NCI-H146 treated with DMSO at 0.1 percent for 48 hours (cell line): ENCODE measurements around the gene C12orf42.
"Not testable (repeated sequence)": the region's sequence is repeated elsewhere in the genome, so short reads cannot be mapped to it uniquely, and the experiment has no call there.

ENCODE experiments used
- DNase-seq: peaks from one replicate; lab custom pipeline; 2025; ENCODE audit not compliant: unreplicated experiment; lab: John Stamatoyannopoulos, UW

Gene C12orf42

DNA sequence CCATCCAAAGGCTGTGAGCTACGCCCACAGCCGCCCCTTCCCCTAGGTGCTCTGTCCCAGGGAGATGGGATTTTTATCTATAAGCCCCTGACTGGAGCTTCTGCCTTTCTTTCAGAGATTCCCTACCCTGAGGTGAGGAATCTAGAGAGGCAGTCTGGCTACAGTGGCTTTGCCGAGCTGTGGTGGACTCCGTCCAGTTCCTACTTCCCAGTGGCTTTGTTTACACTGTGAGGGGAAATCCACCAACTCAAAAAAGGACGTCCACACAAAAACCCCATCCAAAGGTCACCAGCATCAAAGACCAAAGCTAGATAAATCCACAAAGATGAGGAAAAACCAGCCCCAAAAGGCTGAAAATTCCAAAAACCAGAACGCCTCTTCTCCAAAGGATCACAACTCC lies 70.1 kb downstream of the C12orf42 start:
- not testable (repeated sequence) for DNase-seq

DNA sequence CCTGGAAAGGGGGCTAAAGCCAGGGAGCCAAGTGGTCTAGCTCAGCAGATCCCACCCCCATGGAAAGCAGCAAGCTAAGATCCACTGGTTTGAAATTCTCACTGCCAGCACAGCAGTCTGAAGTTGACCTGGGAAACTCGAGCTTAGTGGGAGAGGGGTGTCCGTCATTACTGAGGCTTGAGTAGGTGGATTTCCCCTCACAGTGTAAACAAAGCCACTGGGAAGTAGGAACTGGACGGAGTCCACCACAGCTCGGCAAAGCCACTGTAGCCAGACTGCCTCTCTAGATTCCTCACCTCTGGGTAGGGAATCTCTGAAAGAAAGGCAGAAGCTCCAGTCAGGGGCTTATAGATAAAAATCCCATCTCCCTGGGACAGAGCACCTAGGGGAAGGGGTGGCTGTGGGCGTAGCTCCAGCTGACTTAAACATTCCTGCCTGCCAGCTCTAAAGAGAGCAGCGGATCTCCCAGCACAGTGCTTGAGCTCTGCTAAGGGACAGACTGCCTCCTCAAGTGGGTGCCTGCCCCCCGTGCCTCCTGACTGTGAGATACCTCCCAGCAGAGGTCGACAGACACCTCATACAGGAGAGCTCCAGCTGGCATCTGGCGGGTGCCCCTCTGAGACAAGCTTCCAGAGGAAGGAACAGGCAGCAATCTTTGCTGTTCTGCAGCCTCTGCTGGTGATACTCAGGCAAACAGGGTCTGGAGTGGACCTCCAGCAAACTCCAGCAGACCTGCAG lies 70.8 kb downstream of the C12orf42 start:
- not testable (repeated sequence) for DNase-seq

DNA sequence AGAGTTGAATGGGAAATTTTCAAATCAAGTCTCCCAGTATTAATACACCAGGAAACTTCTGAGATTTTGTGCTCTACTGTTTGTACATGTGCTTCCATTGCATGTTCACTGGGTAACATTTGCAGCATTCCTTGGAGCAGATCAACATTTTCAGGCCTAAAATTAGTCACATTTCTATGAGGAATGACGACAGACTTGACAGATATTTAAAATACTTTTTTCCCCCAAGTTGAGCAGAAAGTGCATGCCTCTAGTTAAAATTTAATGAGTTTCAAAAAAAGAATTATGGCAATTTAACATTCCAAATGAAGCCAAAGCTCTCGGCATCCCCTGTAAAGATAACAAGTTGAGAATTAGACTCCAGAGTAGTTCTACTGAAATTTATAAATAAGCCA lies 72.3 kb downstream of the C12orf42 start:
- no peak for DNase-seq

DNA sequence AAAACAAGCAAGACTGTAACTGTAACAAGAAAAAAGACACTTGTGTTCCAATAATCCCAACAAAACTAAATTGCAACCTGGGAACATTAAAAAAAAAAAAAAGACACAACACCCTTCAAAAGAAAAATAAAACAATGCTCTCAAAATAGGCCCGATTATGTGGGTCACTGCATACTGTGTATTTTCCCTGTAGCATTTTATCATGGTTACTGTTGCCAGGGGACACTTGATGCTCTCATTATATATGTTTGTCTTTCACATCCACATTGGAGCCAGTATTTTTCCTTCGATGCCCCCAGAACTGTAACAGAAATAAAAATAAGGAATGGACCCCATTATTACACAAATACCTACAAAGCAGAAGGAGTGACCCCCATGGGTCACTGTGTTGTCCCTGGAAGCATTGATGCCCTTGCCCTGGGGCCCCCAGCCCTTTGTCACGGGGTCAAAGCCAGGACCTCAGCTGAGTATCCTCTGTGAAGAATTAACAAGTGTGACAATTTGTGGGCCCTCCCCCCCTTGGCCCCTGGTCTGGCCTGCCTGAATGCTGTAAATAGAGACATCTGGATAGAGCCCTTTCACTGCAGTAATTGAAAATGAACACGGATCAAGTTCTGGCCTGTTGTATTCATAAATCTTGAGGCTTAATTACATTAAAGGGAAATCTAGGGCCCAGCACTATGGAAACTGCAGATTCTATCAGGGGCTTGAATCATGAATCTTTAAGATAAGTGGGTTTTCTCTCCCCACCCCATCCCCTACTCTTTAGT lies 72.8 kb downstream of the C12orf42 start:
- peak; percentile 94 for DNase-seq

DNA sequence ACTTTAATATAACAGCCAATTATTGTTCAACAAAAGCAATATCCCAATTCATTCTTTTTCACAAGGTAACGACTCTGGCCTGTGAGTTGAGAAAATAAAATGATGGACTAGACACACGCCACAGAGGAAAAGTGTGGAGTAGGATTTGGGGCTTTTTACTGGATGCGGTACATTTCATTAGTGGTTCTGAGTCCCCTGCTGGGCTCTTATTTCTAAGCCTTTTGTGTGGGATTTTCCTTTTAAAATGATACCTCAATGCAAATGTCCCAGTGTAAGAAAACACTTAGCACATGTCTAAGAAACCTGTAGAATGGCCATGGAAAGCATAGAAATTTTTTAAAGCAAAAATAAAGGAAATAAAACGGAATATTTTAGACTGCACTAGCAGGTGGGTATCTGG lies 73.4 kb downstream of the C12orf42 start:
- peak; percentile 71 for DNase-seq

GRCh38 chr12:103421402-103421801 lies 74.4 kb downstream of the C12orf42 start:
- DNase-seq: no peak

DNA sequence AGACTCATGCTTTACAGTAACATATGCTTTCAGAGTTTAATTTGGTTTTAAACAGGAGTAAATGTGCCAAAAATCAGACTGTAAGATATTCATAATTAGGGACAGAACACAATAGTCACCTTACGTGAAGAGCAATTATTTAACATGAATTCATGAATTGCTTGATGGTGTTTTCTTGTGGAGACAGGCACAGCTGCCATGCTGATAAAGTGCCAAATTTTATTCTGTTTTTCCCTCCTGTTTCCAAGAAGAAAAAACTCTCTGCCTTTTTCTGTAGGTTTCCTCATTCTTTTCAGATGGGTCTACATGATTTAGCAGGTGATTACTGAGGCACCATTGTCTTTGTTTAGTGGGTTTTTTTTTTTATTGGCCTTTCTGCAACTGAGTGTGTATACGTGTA lies 80.1 kb downstream of the C12orf42 start:
- no peak for DNase-seq

- peak; percentile 63 for DNase-seq
Measured at GRCh38 chr12:103401421-103401820, 94.3 kb downstream of the C12orf42 start.

- no peak for DNase-seq
Measured at GRCh38 chr12:103399986-103400385, 95.8 kb downstream of the C12orf42 start.

DNA sequence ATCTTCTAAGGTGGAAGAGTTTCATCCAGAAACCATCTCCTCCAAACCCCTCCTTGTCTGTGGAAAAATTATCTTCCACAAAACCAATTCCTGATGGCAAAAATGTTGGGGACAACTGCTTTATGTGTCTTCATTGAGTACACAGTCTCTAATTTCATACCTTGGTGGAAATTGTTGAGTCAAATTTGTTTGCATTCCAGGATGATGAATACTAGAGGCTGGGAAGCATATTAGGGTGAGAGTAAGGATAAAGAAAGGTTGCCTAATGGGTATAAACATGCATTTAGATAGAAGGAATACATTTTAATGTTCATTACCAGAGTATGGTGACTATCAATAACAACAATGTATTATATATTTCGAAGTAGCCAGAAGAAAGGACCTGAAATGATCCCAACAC lies 98.2 kb downstream of the C12orf42 start:
- peak; percentile 95 for DNase-seq

DNA sequence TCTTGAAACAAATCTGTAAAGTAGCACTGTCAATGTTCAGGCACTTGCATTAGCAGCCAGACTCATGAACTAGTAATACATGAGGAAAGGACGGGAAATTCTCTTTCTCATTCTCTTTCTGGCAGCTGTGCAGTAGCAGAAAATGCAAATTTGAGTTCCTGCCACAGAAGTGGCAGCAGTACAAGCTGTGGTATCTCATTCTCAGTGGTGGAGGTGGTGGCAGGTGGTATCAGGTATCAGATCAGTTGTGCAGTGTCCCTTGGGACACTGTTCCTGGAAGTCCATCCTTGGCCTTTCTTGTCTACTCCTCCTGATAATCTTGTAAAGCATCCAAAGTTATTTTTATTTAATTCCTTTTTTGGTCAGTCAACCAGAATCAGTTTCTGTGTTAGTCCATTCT lies 103.0 kb downstream of the C12orf42 start:
- DNase-seq: peak; percentile 35

GRCh38 chr12:103391103-103391502 lies 104.7 kb downstream of the C12orf42 start:
- DNase-seq: no peak

DNA sequence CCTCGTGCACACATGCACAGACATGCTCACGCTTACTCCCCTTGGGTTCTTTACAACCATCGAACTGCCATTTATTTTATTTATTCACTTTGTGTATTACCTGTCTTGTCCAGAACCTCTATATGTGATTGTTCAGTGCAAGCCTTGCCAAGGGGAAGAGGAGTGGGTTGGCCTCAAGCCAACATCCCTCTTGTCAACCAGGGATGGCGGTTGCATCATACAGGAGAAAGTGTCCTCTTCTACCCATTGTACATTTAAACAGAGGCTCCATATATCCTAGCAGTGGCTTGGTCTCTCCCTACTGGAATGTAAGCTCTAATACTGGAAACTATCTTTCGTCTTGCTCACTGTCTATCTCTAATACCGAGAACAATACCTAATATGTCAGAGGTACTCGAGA lies 108.4 kb downstream of the C12orf42 start:
- peak; percentile 17 for DNase-seq

- no peak for DNase-seq
Measured at GRCh38 chr12:103386451-103386850, 109.3 kb downstream of the C12orf42 start.

DNA sequence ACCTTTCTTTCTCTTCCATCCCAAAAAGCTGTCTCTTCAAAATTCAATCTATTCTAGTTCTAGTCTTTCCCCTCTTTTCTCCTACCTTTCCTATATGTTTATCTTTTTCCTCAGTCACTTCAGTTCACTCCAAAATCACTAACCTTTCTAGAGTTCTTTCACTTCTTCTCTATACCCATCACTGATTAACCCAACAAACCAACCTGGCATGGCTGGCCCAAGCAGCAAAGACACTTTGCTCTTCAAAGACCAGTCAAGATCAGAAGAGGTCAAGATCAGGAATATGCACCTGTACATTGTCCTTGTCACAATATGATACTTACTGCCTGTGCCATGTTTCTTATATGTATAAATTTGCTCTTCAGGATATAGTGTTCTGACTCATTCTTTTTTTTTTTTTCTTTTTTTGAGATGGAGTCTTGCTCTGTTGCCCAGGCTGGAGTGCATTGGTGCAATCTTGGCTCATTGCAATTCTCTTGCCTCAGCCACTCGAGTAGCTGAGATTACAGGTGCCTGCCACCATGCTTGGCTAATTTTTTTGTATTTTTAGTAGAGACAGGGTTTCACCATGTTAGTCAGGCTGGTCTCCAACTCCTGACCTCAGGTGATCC lies 112.9 kb downstream of the C12orf42 start:
- DNase-seq: no peak

GRCh38 chr12:103382119-103382518 lies 113.6 kb downstream of the C12orf42 start:
- DNase-seq: no peak

- DNase-seq: no peak
Measured at GRCh38 chr12:103379670-103380069, 116.1 kb downstream of the C12orf42 start.

GRCh38 chr12:103373088-103373523 lies 122.7 kb downstream of the C12orf42 start:
- peak; percentile 99 for DNase-seq

DNA sequence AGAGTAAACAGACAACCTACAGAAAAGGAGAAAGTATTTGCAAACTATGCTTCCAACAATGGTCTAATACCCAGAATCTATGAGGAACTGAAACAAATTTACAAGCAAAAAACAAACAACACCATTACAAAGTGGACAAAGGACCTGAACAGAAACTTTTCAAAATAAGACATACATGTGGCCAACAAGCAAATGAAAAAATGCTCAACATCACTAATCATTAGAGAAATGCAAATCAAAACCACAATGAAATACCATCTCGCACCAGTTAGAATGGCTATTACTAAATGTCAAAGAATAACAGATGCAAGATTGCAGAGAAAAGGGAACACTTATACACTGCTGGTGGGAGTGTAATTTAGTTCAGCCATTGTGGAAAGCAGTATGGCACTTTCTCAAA lies 125.8 kb downstream of the C12orf42 start:
- no peak for DNase-seq

- DNase-seq: no peak
Measured at GRCh38 chr12:103368167-103368566, 127.6 kb downstream of the C12orf42 start.

DNA sequence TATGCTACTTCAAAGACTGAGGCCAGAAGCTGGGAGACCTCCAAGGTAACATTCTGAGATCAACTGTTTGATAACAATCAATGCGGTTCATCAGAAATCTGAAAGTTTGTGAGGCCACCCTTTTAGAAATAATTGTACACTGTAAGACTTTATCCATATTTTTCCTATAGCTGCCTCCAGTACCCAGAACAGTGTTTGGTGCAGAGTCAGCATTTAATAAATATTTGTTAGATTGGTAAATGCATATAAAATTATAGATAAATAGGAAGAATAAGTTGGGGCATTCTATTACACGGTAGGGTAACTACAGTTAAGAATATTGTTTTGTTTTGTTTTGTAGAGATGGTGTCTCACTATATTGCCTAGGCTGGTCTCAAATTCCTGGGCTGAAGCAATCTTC lies 141.4 kb downstream of the C12orf42 start:
- DNase-seq: no peak

DNA sequence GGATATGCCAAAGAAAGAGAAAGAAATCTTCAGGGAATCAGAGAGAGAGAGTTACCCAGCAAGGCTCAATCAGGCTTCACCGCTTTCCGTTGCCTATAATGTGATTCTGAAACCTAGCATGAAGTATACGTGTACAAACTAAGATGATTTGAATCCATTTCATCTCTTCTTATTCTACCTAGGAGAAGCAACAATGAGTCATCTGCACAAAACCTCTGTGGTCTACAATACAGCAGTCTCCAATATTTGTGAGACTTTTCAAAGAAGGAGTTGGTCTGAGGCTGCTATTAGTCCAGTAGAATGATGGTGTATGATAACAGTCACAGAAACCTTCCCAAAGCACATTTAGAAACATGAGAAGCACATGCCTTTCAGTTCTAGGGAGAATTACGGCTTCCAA lies 141.9 kb downstream of the C12orf42 start:
- no peak for DNase-seq
